LNCAP (cell line): ENCODE data around the gene MACROH2A1.

ENCODE experiments used
- TF ChIP-seq, protein P1 (sequence below): fragments of 450-650 bp; IDR thresholded peaks from 2 replicates; pipeline ENCODE4 v1.5.1; 2017; ENCODE audit warnings: mild to moderate bottlenecking

The MACROH2A1 gene

DNA sequence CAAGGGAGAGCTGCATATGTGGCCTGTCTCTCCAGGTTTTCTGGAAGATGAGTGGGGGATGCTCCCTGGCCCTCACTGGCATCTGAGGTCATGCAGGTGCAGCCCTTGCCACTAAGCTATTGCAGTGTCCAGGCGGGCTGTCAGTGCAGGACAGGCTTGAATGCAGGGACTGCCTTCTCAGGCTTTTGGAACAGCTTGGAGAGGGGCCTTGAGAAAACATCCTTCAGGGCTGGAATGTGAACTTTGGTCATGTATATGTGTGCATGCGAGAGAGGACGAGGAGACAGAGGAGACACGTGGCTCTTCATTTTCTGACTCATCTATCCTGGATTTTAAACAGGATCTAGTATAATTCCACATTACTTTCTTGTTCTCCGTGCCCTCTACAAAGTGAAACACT lies 90.3 kb downstream of the MACROH2A1 start:
- TF ChIP-seq, protein P1, sequence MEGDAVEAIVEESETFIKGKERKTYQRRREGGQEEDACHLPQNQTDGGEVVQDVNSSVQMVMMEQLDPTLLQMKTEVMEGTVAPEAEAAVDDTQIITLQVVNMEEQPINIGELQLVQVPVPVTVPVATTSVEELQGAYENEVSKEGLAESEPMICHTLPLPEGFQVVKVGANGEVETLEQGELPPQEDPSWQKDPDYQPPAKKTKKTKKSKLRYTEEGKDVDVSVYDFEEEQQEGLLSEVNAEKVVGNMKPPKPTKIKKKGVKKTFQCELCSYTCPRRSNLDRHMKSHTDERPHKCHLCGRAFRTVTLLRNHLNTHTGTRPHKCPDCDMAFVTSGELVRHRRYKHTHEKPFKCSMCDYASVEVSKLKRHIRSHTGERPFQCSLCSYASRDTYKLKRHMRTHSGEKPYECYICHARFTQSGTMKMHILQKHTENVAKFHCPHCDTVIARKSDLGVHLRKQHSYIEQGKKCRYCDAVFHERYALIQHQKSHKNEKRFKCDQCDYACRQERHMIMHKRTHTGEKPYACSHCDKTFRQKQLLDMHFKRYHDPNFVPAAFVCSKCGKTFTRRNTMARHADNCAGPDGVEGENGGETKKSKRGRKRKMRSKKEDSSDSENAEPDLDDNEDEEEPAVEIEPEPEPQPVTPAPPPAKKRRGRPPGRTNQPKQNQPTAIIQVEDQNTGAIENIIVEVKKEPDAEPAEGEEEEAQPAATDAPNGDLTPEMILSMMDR, result no peak

GRCh38 chr5:135308245-135308644 lies 90.8 kb downstream of the MACROH2A1 start:
- TF ChIP-seq, protein P1, result no peak

DNA sequence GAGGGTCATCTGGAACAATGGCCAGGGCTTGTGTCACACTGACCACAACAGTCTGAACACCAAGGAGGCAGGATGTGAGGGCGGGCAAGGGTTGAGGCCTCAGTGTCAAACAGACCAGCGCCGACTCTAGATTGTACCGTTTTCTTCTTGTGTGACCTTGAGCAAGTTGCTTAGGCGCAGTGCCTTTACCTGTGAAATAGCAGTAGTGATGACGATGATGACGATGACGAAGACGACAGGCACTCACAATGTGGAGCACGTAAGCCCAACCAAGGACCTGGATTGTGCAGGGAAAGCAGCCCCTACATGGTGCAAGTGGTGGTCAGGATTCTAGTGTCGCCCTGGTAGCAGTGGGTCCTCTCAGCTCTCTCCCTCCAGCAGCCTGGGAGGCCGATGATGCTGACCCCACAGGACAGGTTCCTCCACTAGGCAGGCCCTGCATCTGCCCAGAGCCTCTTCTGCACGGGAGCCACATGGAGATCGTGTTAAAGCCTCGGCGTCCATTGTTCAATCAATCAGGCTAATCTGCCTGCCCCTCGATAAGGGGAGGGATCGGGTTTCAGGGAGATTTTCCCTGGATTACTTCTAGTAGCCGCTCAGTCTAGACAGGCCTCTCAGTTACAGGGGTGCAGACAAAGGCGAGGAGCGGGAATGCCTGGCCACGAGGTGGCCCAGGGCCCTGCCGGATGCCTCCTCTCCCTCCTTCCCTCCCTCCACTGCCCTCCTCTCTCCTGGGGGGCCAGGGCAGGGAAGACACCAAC lies 91.7 kb downstream of the MACROH2A1 start:
- TF ChIP-seq, protein P1, result no peak

DNA sequence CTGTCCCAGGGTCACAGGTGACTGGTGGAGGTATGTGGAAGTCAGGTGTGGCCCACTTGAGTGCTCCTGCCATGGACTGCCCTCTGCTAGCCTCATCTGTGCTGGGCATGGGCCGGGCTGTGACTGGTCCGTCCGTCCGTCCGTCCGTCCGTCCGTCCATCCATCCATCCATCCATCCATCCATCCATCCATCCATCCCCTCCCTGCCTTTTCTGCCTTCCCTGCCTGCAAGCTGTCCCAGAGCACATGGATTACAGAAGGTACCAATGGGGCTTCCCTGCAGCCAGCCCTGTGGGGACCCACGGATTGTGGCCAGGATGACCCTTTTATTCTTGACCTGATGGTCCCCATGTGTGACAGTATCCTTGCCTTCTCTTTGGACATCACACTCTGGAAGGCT lies 92.5 kb downstream of the MACROH2A1 start:
- TF ChIP-seq, protein P1, result no peak

DNA sequence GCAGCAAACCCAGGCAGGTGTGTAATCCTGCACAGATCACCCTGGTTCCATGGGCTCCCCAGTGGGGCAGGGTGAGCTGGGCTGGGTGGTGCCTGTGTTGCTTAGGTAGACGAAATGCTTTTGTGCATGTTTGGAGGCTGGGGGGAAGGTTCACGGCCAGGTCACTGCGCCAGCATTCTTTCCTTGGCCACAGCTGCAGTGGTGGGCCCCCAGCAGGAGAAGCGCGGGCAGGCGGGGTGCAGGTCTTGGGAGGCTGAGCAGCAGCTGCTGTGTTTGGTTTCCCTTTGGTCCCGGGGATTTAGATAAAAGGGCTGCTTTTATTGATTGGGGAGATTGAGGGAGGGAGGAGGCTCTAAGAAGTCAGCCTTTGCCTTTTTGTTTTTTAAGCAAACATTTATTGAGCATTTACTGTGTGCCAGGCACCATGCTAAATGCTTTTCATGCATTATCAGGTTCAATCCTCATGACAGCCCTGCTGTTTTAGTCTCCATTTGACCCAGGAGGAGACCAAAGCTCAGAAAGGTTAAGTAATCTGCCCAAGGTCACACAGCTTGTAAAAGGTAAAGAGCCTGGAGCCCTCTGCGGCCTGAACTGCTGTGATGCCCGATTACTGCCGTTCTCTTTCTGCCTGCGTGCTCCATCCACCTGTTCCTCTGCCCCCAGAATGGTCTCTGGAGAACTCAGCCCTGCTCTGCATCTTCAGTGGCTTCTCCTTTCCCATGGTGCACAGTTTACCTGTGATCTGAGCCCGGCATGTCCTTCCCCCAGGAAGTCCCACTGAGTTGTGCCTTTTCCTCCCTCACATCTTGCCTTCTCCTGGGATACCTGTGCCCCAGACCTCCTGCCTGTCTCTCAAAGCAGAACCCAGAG lies 94.4 kb downstream of the MACROH2A1 start:
- TF ChIP-seq, protein P1, result no peak

DNA sequence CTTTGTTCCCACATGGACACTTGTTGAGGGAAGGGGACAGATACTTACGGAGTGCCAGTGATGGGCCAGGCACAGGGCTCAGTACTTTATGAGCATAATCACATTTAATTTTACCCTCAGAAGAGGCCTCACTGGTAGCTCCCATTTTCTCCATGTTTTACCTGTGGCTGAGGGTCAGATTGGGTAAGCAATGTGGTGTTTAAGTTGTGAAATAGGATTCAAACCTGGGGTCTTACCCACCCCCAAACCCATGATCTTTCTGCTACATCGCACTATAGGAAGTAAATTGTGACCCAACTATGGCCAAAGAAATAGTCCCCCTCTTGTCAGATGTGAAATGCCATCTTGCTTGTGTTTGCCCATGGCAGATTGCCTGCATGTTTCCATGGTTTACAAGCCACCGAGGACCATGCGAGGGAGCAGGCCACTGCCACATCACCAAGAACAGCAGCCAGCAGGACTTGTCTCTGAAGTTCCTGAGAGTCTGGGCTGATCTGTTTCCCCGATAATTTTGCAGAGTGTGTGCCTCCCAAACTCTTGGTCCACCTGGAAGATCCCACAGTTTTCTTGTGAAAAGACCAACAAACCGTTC lies 95.4 kb downstream of the MACROH2A1 start:
- TF ChIP-seq, protein P1, result no peak

DNA sequence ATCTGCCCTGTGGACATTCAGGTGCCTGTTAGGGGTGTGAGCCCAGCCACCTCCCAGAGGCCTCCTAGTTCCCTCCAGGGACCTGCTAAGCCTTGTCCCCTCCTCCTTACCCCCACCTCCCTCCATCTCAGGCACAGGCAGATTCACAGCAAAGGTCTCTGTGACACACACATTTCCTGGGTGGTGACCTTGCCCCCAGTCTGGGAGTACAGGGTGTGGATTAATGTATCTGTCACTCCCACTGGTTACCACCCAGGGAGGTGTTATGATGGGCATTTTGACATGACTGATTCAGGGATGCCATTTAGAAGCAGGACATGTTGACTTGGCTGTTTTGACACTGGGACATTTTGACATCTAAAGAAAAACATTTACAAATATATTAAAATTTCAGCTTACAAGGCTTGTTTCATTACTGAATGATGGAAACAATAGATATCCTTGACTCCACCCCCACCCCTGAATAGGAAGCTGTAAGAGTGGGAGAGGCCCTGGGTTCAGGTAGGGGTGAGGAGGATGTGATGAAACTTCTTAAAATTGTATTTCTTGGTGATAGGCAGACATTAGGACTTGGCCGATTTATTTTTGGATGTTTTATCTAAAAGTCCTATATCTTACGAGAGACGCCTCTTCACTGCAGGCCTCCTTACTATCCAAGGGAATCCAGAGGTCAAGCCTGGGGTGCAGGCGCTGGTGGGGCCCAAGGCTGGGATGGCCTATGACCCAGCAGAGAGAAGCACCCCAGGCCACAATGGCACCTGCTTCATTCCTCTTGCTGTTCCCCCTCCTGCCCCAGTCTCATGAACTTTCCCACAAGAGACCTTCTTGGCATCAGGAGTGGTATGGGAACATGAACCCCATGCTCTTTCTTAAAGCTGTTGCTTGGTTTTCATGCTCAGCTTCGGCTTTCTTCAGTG lies 101.9 kb downstream of the MACROH2A1 start:
- TF ChIP-seq, protein P1, result no peak
